Kidney (tissue), 14 donors: ENCODE results near the gene CDH13. TPM values are rescaled to one million over a fixed set of nuclear protein-coding genes. Genes with fewer than 3 reads are reported as not detected.

Experiments
- DNase-seq, 5 donors: peaks; one replicate each; pipeline ENCODE4 v3.0.0-alpha.2; 2013 to 2020
- FAIRE-seq: peaks from 2 replicates; lab custom pipeline; 2012; peaks lifted over from hg19 to GRCh38; lab: Jason Lieb, UNC
- H3K27ac ChIP-seq, 2 donors: one replicate each; pipeline ENCODE4 v1.7.0; 2013; ENCODE audit warnings: low read depth in 2 of 2, low read length in 2 of 2, inconsistent platforms in 1 of 2
- H3K27me3 ChIP-seq: one replicate; pipeline ENCODE4 v1.7.1; 2013; ENCODE audit warnings: low read length, inconsistent platforms; ENCODE audit not compliant: control insufficient read depth, insufficient read depth
- H3K36me3 ChIP-seq, 3 donors: one replicate each; pipeline versions ENCODE4 v1.7.0 to v1.7.1; 2013; ENCODE audit warnings: low read length in 3 of 3, control low read depth in 1 of 3, inconsistent platforms in 1 of 3; ENCODE audit not compliant: insufficient read depth in 3 of 3, control insufficient read depth in 2 of 3
- H3K4me1 ChIP-seq, 3 donors: one replicate each; pipeline versions ENCODE4 v1.7.0 to v1.7.1; 2013; ENCODE audit warnings: low read length in 3 of 3, inconsistent platforms in 1 of 3, low read depth in 1 of 3; ENCODE audit not compliant: control insufficient read depth in 2 of 3, insufficient read depth in 2 of 3
- H3K4me3 ChIP-seq, 3 donors: one replicate each; pipeline versions ENCODE4 v1.7.0 to v1.8.1; 2013; ENCODE audit warnings: low read length in 3 of 3, control low read depth in 1 of 3, inconsistent platforms in 1 of 3
- H3K9ac ChIP-seq, 3 donors: one replicate each; pipeline versions ENCODE4 v1.7.0 to v1.7.1; 2013; ENCODE audit warnings: low read length in 3 of 3, control low read depth in 1 of 3, inconsistent platforms in 1 of 3
- H3K9me3 ChIP-seq, 3 donors: one replicate each; pipeline versions ENCODE4 v1.7.0 to v1.7.1; 2013; ENCODE audit warnings: low read length in 3 of 3, control low read depth in 1 of 3, inconsistent platforms in 1 of 3; ENCODE audit not compliant: control insufficient read depth in 2 of 3, insufficient read depth in 1 of 3
- CTCF ChIP-seq: IDR thresholded peaks from 3 replicates; pipeline ENCODE4 v1.5.1; 2012; ENCODE audit warnings: mild to moderate bottlenecking, moderate library complexity, borderline replicate concordance; ENCODE audit not compliant: insufficient read depth; ENCODE audit errors: extremely low read depth
- intact Hi-C: fragments of 100-400 bp; cut with DNase I; formaldehyde crosslinking; loops from one replicate; pipeline ENCODE4 v1.11.1; 2022
- polyA plus RNA-seq: library from polyadenylated mRNA; stranded (reverse); fragments of 350-450 nt; fragmentation: Illumina TruSeq; extraction: RNeasy Lipid Tissue Mini Kit (QIAGEN cat#74804); gene quantifications from one replicate; pipeline ENCODE4 v1.2.3, GENCODE V29; 2014; ENCODE audit warnings: low read depth, low replicate concordance; ENCODE audit not compliant: insufficient read depth
- total RNA-seq: library from RNA; stranded (reverse); fragmentation: NEBNext Ultra II Directional; extraction: Animal tissue kit (Norgen Biotek cat#: 25700); gene quantifications from one replicate; pipeline ENCODE4 v1.2.1, GENCODE V29; 2021
- donor health status: control.
- donor health status: control.
- donor health status: control.
- donor health status: control.
- donor health status: control.
- donor health status: DM: yes; HTN: yes; CAD: no.
- donor health status: Normal renal cell carcinoma (clear cell type).

The CDH13 gene
- total and polyA plus RNA-seq, 2 donors from 2014 or later, result 4.8 to 13.8 TPM

DNA sequence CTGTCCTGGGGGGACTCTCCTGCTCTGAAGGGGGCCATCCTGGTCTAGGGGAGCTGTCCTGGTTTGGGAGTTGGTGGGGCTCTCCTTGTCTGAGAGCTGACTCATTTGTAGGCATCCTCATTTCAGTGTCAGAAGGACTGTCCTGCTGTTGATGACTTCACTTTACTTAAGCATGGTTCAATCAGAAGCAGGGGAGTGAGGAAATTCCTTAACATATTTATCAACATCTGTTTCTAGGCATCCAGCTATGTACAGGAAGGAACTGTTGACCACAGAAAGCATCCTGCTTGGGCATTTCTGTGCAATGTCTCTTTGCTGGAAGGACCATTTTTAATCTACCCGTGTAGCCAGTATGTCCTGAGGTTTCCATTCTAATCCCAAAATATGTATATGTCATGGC, 678.3 kb downstream of the CDH13 start:
- H3K9ac ChIP-seq, result no peak overlapping the region
- H3K36me3 ChIP-seq, result no peaks in the 10 kb centered on the region
- intact Hi-C loops, result no loop called here
- H3K4me1 ChIP-seq, result no peaks in the 10 kb centered on the region
- H3K27ac ChIP-seq, result no peak overlapping the region
- FAIRE-seq, result no peak
- no peaks in the 10 kb centered on the region for H3K27me3 ChIP-seq
- no peak for TF ChIP-seq CTCF
- no peak for DNase-seq
- no peak overlapping the region for H3K4me3 ChIP-seq
- H3K9me3 ChIP-seq, result no peaks in the 10 kb centered on the region

DNA sequence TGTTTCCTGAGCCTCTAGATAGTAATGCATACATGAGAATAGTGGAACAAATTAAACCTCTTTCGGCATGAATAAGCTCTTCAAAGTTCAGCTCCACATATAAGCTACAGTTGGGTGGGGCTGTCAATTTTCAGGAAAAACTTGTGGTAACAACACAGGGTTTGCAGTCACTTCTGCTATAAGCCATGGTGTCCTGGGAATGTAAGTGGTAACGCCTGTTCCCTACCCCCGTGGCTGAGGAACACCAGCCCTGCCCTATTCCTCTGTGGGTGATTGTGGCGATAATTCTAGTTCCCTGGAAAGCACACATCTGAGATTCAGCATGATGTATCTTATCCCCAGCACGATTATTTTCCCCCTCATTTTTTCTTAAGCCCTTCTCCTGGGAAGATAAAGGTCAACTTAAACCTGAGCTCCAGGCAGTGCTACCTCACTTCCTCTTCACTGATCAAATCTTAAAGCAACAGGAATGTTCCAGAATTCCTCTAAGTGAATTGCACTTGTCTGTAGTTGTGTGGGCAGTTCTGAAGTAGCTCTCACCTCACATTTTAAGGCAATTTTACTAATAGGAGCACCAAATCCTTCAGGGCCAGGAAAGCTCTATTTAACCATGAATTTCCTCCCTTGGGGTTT, 680.3 kb downstream of the CDH13 start:
- intact Hi-C loops, result no loop called here
- H3K9ac ChIP-seq, result no peak overlapping the region
- no peak overlapping the region for H3K27ac ChIP-seq
- H3K36me3 ChIP-seq, result no peaks in the 10 kb centered on the region
- no peaks in the 10 kb centered on the region for H3K9me3 ChIP-seq
- no peaks in the 10 kb centered on the region for H3K27me3 ChIP-seq
- H3K4me1 ChIP-seq, result no peaks in the 10 kb centered on the region
- TF ChIP-seq CTCF, result no peak
- no peak overlapping the region for H3K4me3 ChIP-seq
- DNase-seq (no peak), FAIRE-seq (no peak)

DNA sequence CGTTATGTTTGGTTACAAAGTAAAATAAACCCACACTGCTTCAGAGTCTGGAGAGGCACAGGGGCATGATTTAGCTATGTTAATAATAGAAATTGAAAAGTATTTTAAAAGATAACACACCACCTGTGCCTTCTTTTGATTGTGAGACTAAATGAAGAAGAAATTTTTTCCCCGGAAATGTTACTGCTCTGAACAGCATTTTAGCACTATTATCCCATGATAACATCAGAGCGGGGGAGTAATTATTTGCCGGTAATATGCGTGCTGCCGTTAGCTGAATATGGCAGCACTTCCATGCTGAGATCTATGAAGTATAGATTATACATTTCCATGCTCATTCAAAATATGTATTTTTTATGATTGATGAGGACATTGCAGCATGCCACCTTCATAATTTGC, 680.8 kb downstream of the CDH13 start:
- DNase-seq (no peak), FAIRE-seq (no peak)
- TF ChIP-seq CTCF, result no peak
- H3K9me3 ChIP-seq, result no peaks in the 10 kb centered on the region
- no peak overlapping the region for H3K4me3 ChIP-seq
- H3K27ac ChIP-seq, result no peak overlapping the region
- no peaks in the 10 kb centered on the region for H3K4me1 ChIP-seq
- H3K36me3 ChIP-seq, result no peaks in the 10 kb centered on the region
- intact Hi-C loops, result no loop called here
- no peak overlapping the region for H3K9ac ChIP-seq
- H3K27me3 ChIP-seq, result no peaks in the 10 kb centered on the region

- no peak overlapping the region for H3K27ac ChIP-seq
- no peak overlapping the region for H3K9ac ChIP-seq
- intact Hi-C loops, result no loop called here
- no peaks in the 10 kb centered on the region for H3K36me3 ChIP-seq
- FAIRE-seq, result no peak
- peak in 2 of 5 donors; percentile 6 to 13 for DNase-seq
- no peak for TF ChIP-seq CTCF
- H3K9me3 ChIP-seq, result no peaks in the 10 kb centered on the region
- no peaks in the 10 kb centered on the region for H3K4me1 ChIP-seq
- no peak overlapping the region for H3K4me3 ChIP-seq
- no peaks in the 10 kb centered on the region for H3K27me3 ChIP-seq
These were observed 681.6 kb downstream of the CDH13 start for GRCh38 chr16:83308414-83308813.
